Psoas muscle (tissue), 8 donors: ENCODE results near the gene SORCS3. TPM values are rescaled to one million over a fixed set of nuclear protein-coding genes. Genes with fewer than 3 reads are reported as not detected.

Experiments used
- ATAC-seq, 4 donors: fragments of 200-7000 bp; cut with Tn5 transposase; one replicate each; pipeline ENCODE4 v1.9.1; 2020; ENCODE audit warnings: moderate library complexity in 3 of 4, mild to moderate bottlenecking in 2 of 4
- DNase-seq, 2 donors: peaks; one replicate each; pipeline ENCODE4 v3.0.0-alpha.2; 2020
- H3K27ac ChIP-seq: fragments of 200-600 bp; one replicate; pipeline ENCODE4 v1.8.0; 2022
- H3K27me3 ChIP-seq, 3 donors: fragments of 200-600 bp in 1 of 3; one replicate each; pipeline versions ENCODE4 v1.6.1 to v1.8.0; 2013 to 2022; ENCODE audit warnings: low read length in 2 of 3, mild to moderate bottlenecking in 2 of 3, moderate library complexity in 1 of 3; ENCODE audit not compliant: insufficient read depth in 3 of 3
- H3K36me3 ChIP-seq, 2 donors: fragments of 200-600 bp in 1 of 2; one replicate each; pipeline versions ENCODE4 v1.6.1 to v1.8.0; 2013 to 2022; ENCODE audit warnings: low read depth in 1 of 2, mild to moderate bottlenecking in 1 of 2, moderate library complexity in 1 of 2; ENCODE audit not compliant: insufficient read depth in 1 of 2
- H3K4me1 ChIP-seq: fragments of 200-600 bp; one replicate; pipeline ENCODE4 v1.8.0; 2022
- H3K4me3 ChIP-seq: fragments of 200-600 bp; one replicate; pipeline ENCODE4 v1.8.0; 2022; ENCODE audit warnings: mild to moderate bottlenecking
- H3K9me3 ChIP-seq: fragments of 200-600 bp; one replicate; pipeline ENCODE4 v1.8.0; 2022
- CTCF ChIP-seq: fragments of 200-600 bp; IDR thresholded peaks from one replicate; pipeline ENCODE4 v1.8.0; 2022; ENCODE audit warnings: antibody characterized with exemption
- WGBS, 3 donors: extraction: QIAGEN DNeasy Blood & Tissue Kit; methylation state at CpG; one replicate each; pipeline versions ENCODE4 v1.1.6 to v1.1.7; 2013; 5-methylcytosine and 5-hydroxymethylcytosine counted together
- intact Hi-C, 2 donors: fragments of 100-400 bp; cut with DNase I; formaldehyde crosslinking; loops; one replicate each; pipeline versions ENCODE4 v1.11.0 to v1.14.2; 2022
- polyA plus RNA-seq, 3 donors: library from polyadenylated mRNA; stranded (reverse); fragments of 200-250 nt; gene quantifications; one replicate each; pipeline ENCODE4 v1.2.3, GENCODE V29; 2013
- total RNA-seq, 4 donors: library from RNA; stranded (reverse); fragmentation: NEBNext Ultra II Directional in 2 of 4; extraction: Animal tissue kit (Norgen Biotek cat#: 25700) in 2 of 4; gene quantifications; one replicate each; pipeline versions ENCODE4 v1.2.1 to v1.2.4, GENCODE V29; 2021 to 2023
- donor health status: healthy with polysubstance abuse.
- donor health status: DM: no; HTN: no; CAD: no; lungs with moderate emphysema.
- donor health status: Bipolar disorder and iron deficiency.
- donor health status: healthy.
- donor health status: DM: yes; HTN: yes; CAD: no.
- donor health status: DM: no; HTN: no; CAD: no.
- donor health status: DM: no; HTN: no; CAD: no.
- donor health status: DM: yes; HTN: yes; CAD: no.

The SORCS3 gene
- total and polyA plus RNA-seq, 7 donors, result 0.01 TPM; not detected in 6

- WGBS, 3 donors, result 45 to 70% (median 54%) methylated on average over 2 of the region's 2 CpGs
- DNase-seq (no peak), ATAC-seq (no peak)
- H3K36me3 ChIP-seq, result no peaks in the 10 kb centered on the region
- intact Hi-C loops, result no loop called here
- no peaks in the 10 kb centered on the region for H3K9me3 ChIP-seq
- no peak overlapping the region for H3K27ac ChIP-seq
- H3K4me1 ChIP-seq, result no peaks in the 10 kb centered on the region
- H3K4me3 ChIP-seq, result no peak overlapping the region
- H3K27me3 ChIP-seq, result no peaks in the 10 kb centered on the region
- no peak for TF ChIP-seq CTCF
Observed at GRCh38 chr10:105288026-105288425, 646.9 kb downstream of the SORCS3 start.

GRCh38 chr10:105288613-105289012 is 647.5 kb downstream of the SORCS3 start:
- H3K4me3 ChIP-seq, result no peak overlapping the region
- no peak for ATAC-seq
- intact Hi-C loops, result no loop called here
- no peak overlapping the region for H3K27ac ChIP-seq
- H3K4me1 ChIP-seq, result no peaks in the 10 kb centered on the region
- H3K9me3 ChIP-seq, result no peaks in the 10 kb centered on the region
- no peak for TF ChIP-seq CTCF
- no peaks in the 10 kb centered on the region for H3K36me3 ChIP-seq
- no peaks in the 10 kb centered on the region for H3K27me3 ChIP-seq
- DNase-seq, result no peak

- Histone ChIP-seq H3K27ac (no peak overlapping the region), H3K9me3 (no peaks in the 10 kb centered on the region), H3K27me3 (no peaks in the 10 kb centered on the region), H3K4me3 (no peak overlapping the region), H3K36me3 (no peaks in the 10 kb centered on the region), H3K4me1 (no peaks in the 10 kb centered on the region)
- ATAC-seq (no peak), DNase-seq (no peak)
- intact Hi-C loops, result no loop called here
- WGBS, 3 donors, result 13 to 20% (median 15%) methylated on average over 4 of the region's 4 CpGs
- TF ChIP-seq CTCF, result no peak
Observed at GRCh38 chr10:105291571-105291970, 650.5 kb downstream of the SORCS3 start.

- Histone ChIP-seq H3K4me3 (no peak overlapping the region), H3K9me3 (no peaks in the 10 kb centered on the region), H3K36me3 (no peaks in the 10 kb centered on the region), H3K27ac (no peak overlapping the region), H3K4me1 (no peaks in the 10 kb centered on the region), H3K27me3 (no peaks in the 10 kb centered on the region)
- 77 to 83% (median 82%) methylated on average over 3 of the region's 3 CpGs for WGBS, 3 donors
- TF ChIP-seq CTCF, result no peak
- DNase-seq (no peak), ATAC-seq (no peak)
- intact Hi-C loops, result no loop called here
Observed at GRCh38 chr10:105292236-105292635, 651.1 kb downstream of the SORCS3 start.
